GM19328 (cell line): Measurements from ENCODE around the gene EPHA6.
"Not testable (repeated sequence)": the region's sequence is repeated elsewhere in the genome, so short reads cannot be mapped to it uniquely, and the experiment has no call there.

ENCODE experiments used
- ATAC-seq: cut with Tn5 transposase; IDR thresholded peaks from one replicate; pipeline ENCODE4 v1.9.1; 2021; ENCODE audit warnings: mild to moderate bottlenecking, moderate library complexity; ENCODE audit not compliant: unreplicated experiment

The EPHA6 gene

GRCh38 chr3:97264180-97264579 lies 449.8 kb downstream of the EPHA6 start:
- no peak for ATAC-seq

- no peak for ATAC-seq
These were observed 451.0 kb downstream of the EPHA6 start for GRCh38 chr3:97265237-97266005.

- no peak for ATAC-seq
These were observed 454.8 kb downstream of the EPHA6 start for GRCh38 chr3:97269202-97269601.

GRCh38 chr3:97276879-97277550 lies 462.6 kb downstream of the EPHA6 start:
- ATAC-seq, result not testable (repeated sequence)

GRCh38 chr3:97277708-97278107 lies 463.3 kb downstream of the EPHA6 start:
- no peak for ATAC-seq

DNA sequence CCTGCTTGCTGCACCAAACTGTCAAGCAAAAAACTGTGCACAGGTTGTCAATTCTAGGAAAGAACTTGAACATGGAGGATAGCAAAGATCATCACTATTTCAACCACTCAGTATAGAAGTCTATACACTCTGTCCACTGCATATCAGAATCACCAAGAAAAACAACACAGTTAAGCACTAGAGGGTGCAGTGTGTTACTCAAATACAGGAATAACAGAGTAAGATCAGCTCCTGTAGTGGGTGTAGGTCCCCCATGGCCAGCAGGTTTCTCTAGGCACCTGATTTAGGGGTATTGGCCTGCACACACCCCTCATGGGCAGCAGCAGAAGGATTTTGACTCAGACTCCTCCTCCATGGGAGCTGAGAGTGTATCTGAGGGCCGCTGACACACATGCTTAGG lies 464.1 kb downstream of the EPHA6 start:
- no peak for ATAC-seq

- ATAC-seq, result no peak
These were observed 477.5 kb downstream of the EPHA6 start for GRCh38 chr3:97291901-97292300.

DNA sequence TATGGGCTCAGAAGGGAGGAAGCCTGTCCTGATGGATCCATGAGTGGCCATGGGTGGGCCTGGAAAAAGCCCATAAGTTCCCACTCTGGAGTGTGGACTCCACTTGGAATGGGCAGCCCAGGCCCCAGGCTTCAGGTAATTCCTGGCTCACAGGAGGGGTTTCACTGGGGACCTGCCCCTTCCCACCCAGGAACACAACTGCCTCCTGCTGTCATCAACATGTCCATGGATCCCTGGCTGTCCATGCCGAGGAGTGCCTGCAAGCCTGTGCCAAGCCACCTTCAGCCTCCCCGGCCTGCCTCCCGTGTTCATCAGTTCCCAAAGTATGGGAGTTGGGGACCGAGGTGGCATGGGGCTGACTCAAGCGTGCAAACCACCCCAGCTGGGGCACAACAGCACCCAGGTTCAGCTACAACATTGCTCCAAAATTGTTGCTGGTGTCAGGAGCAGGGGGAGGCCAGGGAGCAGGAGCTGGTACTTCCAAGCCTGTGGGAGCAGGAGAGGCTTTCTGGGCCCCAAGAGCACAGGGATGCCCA lies 479.3 kb downstream of the EPHA6 start:
- no peak for ATAC-seq

DNA sequence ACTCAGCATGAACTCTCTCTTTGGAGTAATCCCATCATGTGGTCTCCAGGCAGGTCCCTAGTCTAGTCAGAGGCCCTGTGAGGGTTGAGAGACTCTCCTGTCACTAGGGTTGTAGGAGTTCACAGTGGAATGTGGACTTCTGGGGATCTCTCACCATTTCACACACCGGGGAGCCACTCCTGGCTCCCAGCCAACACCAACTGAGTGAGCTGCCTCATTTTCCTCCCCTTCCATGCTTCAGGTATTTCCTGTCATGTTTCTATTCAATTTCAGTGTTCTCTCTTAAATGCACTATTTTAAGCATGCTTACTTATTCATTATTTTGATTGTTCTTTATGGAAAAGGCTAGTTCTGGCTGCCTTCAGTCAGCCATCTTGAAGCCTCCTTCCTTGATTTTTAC lies 482.6 kb downstream of the EPHA6 start:
- no peak for ATAC-seq

GRCh38 chr3:97301114-97301513 lies 486.7 kb downstream of the EPHA6 start:
- ATAC-seq, result no peak

DNA sequence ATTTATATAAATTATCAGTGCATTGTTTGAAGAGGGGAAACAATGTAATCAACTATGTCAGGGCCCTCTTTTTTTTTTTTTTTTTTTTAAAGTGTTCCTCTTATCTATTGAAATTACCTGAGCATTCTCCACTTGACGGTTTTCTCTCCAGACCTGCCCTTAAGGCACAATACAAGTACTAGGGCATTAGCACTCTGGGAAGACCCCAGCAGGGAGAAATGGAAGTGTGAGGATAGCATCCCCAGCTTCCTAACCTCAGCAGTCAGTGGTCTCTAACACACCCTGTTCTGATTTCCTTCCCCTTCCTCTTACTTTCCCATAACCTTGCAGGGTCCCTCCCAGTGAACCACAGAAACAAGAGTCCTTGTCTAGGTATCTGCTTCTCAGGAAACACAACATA lies 491.8 kb downstream of the EPHA6 start:
- no peak for ATAC-seq

- ATAC-seq, result no peak
These were observed 524.0 kb downstream of the EPHA6 start for GRCh38 chr3:97338375-97338774.

DNA sequence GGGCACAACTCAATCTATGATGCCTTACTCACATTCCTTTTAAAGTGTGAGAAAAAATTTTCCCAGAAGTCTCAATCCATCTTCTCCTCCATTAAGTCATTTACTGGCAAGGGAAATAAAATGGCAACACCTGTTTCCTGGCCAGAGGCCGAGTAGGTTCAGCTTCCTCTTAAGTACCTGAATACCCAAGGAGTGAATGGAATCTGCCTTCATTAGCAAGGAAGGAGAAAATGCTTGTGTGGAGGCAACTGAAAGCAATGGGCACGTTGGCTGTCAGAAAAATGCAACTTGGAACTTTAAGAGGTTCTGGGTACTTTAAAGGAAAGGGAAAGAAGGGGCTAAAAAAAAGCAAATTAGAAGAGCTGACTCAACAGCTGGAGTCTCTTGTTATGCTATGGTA lies 526.5 kb downstream of the EPHA6 start:
- no peak for ATAC-seq

DNA sequence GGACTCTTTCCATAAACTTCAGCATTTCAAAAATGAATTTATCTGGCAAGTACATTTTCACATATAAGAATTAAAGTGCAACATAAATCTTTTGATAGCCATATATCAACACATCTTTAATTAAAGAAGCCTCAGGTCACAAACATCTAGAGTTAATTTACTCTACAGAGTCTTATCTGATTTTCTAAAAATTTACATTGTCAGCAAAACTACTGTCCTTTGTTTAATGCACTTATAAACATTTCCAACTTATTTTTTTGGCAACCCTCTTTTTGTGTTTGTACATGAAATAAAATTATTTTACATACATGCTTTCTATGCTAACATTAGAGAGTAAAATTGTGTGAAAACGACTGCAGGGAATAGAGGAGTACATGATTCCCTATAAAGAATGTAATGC lies 533.4 kb downstream of the EPHA6 start:
- no peak for ATAC-seq

- ATAC-seq, result no peak
These were observed 536.6 kb downstream of the EPHA6 start for GRCh38 chr3:97350971-97351370.

DNA sequence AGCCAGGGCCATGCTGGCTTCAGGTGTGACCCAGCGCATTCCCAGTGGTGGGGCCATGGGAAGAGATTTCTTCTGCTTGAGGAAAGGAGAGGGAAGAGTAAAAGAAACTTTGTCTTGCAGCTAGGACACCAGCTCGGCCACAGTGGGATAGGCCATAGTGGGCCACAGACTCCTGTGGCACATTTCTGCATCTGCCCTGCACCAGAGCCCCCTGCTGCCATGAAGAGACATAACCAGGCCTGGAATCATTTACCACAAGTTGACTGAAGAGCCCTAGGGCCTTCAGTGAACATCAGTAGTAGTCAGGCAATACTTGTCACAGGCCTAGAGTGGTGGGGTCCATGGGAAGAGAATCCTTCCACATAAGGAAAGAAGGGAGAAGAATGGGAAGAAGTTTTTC lies 538.8 kb downstream of the EPHA6 start:
- no peak for ATAC-seq

DNA sequence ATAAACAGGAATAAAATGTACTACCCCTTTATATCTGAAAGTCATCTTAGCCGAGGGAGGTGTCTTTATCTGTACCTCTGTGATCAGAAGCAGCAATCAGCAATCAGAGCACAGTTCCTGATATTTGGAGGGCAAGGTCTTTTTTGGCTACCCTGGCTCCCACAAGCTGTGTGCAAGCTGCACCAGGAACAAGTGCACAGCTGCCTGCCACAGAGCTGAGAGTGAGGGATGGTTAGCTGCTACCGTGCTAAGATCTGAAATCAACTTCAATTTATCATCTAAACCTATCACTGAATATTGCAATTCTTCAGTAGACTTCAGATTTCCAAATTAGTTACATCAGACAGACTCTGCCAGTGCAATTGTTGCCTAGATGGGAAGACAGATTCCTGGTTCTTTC lies 545.6 kb downstream of the EPHA6 start:
- ATAC-seq, result no peak

DNA sequence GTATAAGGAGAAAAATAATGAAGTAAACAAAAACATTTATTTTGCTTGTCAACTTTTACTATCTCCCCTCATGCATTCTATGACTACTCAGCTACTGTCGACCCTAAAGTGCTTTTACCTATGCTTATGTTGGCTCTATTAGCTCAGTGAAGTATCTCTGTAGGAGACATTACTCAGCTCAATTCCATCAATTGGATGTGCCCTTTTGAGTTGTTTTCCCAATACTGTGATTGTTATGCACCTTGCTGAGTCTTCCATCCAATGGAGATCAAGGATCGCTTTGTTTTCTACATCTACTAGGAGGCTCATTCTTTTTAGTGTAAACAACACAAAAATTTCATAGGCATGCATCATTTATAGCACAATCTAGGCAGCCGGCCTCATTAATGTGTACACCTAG lies 546.4 kb downstream of the EPHA6 start:
- no peak for ATAC-seq

- ATAC-seq, result no peak
These were observed 570.2 kb downstream of the EPHA6 start for GRCh38 chr3:97384583-97384982.

DNA sequence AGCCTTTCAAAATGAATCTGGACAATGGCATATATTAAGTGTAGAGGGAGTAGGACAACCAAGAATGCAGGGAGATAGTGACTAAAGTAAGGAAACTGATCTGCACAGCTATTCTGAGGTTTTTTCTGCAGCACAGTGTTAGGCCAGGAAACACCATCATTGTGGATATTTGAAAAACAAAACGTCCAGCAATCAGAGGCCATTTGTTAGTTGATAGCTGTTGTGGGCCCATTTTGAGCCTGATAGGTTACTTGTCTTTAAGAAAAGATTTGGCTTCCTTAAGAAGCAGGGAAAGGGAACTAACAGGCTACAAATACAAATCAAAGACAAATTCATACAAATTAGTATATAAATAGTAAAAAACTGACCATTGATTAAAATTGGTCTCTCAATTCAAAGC lies 574.4 kb downstream of the EPHA6 start:
- ATAC-seq, result no peak

GRCh38 chr3:97389936-97390335 lies 575.5 kb downstream of the EPHA6 start:
- no peak for ATAC-seq

- ATAC-seq, result no peak
These were observed 576.8 kb downstream of the EPHA6 start for GRCh38 chr3:97391167-97391566.
